ENCODE data around the gene CXorf49.
"Not testable (repeated sequence)": the region's sequence is repeated elsewhere in the genome, so short reads cannot be mapped to it uniquely, and the experiment has no call there.

The CXorf49 gene

GRCh38 chrX:71718185-71718584 is at the start of gene CXorf49:
TSS of gene CXorf49 (minus strand) at chrX:71718285. CDS start at chrX:71718151, 134 bp downstream.
- DNase-seq (ENCODE audit: low read depth): not testable (repeated sequence)

GRCh38 chrX:71767134-71767533 is 49.0 kb upstream of the CXorf49 start:
- not testable (repeated sequence) for DNase-seq (ENCODE audit: low read depth)

GRCh38 chrX:71765613-71766012 is 47.5 kb upstream of the CXorf49 start:
- not testable (repeated sequence) for DNase-seq (ENCODE audit: low read depth)

- not testable (repeated sequence) for DNase-seq (ENCODE audit: low read depth)
Measured at GRCh38 chrX:71764832-71765231, 46.7 kb upstream of the CXorf49 start.

- not testable (repeated sequence) for DNase-seq (ENCODE audit: low read depth)
Measured at GRCh38 chrX:71763049-71763448, 45.0 kb upstream of the CXorf49 start, which contains the start of gene CXorf49B. TSS of gene CXorf49B (plus strand) at chrX:71763349. CDS start at chrX:71763424, 75 bp downstream.

GRCh38 chrX:71760688-71761281 is 42.7 kb upstream of the CXorf49 start:
- DNase-seq (ENCODE audit: low read depth): not testable (repeated sequence)

GRCh38 chrX:71720289-71720886 is 2.3 kb upstream of the CXorf49 start:
- not testable (repeated sequence) for DNase-seq (ENCODE audit: low read depth)

GRCh38 chrX:71719195-71719594 is 1.1 kb upstream of the CXorf49 start:
- not testable (repeated sequence) for DNase-seq (ENCODE audit: low read depth)

- not testable (repeated sequence) for DNase-seq (ENCODE audit: low read depth)
Measured at GRCh38 chrX:71716323-71716722, 1.8 kb downstream of the CXorf49 start.

- not testable (repeated sequence) for DNase-seq (ENCODE audit: low read depth)
Measured at GRCh38 chrX:71715551-71715950, 2.5 kb downstream of the CXorf49 start.

- DNase-seq (ENCODE audit: low read depth): not testable (repeated sequence)
Measured at GRCh38 chrX:71714064-71714463, 4.0 kb downstream of the CXorf49 start.

GRCh38 chrX:71702853-71703252 is 15.2 kb downstream of the CXorf49 start:
- DNase-seq (ENCODE audit: low read depth): not testable (repeated sequence)

GRCh38 chrX:71699023-71699344 is 19.1 kb downstream of the CXorf49 start:
- DNase-seq (ENCODE audit: low read depth): not testable (repeated sequence)

- DNase-seq (ENCODE audit: low read depth): not testable (repeated sequence)
Measured at GRCh38 chrX:71698299-71699022, 19.6 kb downstream of the CXorf49 start.

- DNase-seq (ENCODE audit: low read depth): not testable (repeated sequence)
Measured at GRCh38 chrX:71697466-71698298, 20.4 kb downstream of the CXorf49 start.

- DNase-seq (ENCODE audit: low read depth): not testable (repeated sequence)
Measured at GRCh38 chrX:71696641-71697465, 21.2 kb downstream of the CXorf49 start.

- no peak for DNase-seq (ENCODE audit: low read depth)
Measured at GRCh38 chrX:71679575-71680207, 38.4 kb downstream of the CXorf49 start.

- not testable (repeated sequence) for DNase-seq (ENCODE audit: low read depth)
Measured at GRCh38 chrX:71677195-71677594, 40.9 kb downstream of the CXorf49 start.

- DNase-seq (ENCODE audit: low read depth): not testable (repeated sequence)
Measured at GRCh38 chrX:71676068-71676795, 41.9 kb downstream of the CXorf49 start.

- not testable (repeated sequence) for DNase-seq (ENCODE audit: low read depth)
Measured at GRCh38 chrX:71675636-71676035, 42.4 kb downstream of the CXorf49 start.
